UCSD-AML1 (cell line): ENCODE measurements around the gene UTRN.
A peak's percentile ranks its signal among the peaks of the same experiment; 100 is the strongest.

Experiments used
- DNase-seq: peaks from one replicate; lab custom pipeline; 2025; ENCODE audit not compliant: unreplicated experiment; lab: John Stamatoyannopoulos, UW

UTRN gene

DNA sequence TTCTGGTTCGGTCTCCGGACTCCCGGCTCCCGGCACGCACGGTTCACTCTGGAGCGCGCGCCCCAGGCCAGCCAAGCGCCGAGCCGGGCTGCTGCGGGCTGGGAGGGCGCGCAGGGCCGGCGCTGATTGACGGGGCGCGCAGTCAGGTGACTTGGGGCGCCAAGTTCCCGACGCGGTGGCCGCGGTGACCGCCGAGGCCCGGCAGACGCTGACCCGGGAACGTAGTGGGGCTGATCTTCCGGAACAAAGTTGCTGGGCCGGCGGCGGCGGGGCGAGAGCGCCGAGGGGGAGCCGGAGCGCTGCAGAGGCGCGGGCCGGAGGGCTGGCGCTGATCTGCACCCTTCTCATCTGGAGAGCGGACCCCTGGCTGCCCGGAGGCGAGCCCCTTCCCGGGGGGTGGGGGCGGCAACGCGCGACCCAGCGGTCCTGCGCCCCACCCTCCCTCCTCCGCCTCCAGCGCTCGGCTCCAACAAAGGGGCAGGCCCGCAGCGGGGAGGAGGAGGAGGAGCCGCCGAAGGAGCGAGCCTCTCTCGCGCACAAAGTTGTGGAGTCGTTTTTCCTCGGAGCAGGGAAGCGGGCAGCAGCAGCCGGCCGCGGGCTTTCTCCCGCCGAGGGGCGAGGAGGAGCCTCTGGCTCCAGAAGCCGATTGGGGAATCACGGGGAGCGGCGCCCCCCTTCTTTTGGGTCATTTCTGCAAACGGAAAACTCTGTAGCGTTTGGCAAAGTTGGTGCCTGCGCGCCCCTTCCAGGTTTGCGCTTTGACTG lies at the start of gene UTRN:
Gene UTRN (plus strand): TSS at position 553 of the 765 bp plus-strand sequence. CDS start 6,494 bp downstream, outside the sequence.
- DNase-seq, result peak; percentile 75

DNA sequence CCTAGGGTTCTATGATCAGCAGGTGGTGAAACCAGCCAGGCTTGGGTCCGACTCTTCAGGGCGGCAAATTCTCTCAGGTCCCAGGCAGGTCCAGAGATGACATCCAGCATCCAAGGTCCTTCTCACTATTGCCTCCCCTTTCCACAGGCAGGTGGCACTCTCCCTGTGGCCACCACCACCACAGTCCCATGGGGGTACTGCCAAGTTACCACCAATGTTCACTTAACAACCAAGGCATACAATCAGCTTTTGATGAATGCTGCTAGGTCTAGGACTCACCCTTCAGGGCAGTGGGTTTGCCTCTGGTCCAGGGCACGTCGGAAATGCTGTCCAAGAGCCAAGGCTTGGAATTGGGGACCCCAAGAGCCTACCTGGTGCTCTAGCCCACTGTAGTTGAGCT lies 40.4 kb upstream of the UTRN start:
- no peak for DNase-seq

DNA sequence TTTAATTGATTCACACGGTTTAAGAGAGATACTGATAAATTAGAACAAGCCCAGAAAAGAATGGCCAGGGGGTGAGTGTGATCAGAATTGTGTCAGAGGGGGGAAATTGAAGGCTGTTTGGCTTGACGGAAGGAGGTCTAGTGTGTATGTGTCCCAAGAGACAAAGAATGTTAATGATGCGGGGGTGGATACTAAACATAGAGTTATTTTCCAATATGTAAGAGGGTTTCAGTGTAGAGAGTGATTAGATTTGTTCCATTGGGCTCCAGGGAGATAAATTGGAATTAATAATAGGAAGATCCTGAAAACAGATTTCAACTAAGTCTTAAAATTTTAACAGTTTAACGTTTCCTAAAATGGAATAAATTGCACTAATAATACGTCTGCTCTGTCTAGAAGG lies 38.1 kb upstream of the UTRN start:
- DNase-seq, result no peak

- no peak for DNase-seq
Observed at GRCh38 chr6:144248003-144248402, 37.1 kb upstream of the UTRN start.

GRCh38 chr6:144248476-144249301 lies 36.4 kb upstream of the UTRN start:
- DNase-seq, result no peak

DNA sequence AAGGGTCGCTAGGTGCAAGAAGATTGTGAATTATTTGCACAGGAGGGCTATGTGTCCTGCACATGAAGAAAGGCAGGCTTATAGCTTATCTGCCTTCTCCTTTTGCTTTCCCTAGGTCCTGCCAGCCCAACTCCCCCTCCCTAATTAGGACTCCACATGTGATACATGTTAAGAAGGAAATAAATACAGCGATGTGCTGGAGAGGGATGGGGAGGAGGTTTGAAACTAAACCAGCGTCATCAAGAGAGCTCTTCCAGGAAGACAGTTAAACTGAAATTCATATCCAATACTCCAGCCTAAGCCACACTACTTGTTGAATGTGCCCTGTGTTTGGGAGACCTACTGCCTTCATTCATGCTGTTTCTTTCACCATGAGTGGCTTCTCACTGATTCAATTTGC lies 34.9 kb upstream of the UTRN start:
- DNase-seq, result no peak

GRCh38 chr6:144252259-144252658 lies 32.9 kb upstream of the UTRN start:
- DNase-seq, result no peak

- no peak for DNase-seq
Observed at GRCh38 chr6:144259986-144260385, 25.1 kb upstream of the UTRN start.

GRCh38 chr6:144262470-144263369 lies 22.4 kb upstream of the UTRN start:
- peak; percentile 14 for DNase-seq

DNA sequence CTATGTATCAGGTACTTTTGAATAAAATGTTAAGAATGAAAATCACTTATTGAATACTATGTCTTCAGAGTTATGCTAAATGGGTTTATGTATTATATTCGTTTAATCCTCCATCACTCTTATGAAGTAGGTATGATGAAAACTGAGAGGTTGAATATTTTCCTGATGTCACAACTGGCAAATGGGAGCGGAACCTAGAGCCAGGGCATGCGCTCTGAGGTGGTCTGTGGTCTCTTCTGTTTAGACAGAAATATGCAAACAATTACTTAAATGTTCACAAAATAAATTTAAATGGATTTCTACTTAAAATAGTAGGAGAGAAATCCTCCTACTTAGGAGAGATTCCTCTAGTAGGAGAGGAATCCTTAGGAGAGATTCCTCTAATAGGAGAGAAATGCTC lies 21.3 kb upstream of the UTRN start:
- DNase-seq, result no peak

DNA sequence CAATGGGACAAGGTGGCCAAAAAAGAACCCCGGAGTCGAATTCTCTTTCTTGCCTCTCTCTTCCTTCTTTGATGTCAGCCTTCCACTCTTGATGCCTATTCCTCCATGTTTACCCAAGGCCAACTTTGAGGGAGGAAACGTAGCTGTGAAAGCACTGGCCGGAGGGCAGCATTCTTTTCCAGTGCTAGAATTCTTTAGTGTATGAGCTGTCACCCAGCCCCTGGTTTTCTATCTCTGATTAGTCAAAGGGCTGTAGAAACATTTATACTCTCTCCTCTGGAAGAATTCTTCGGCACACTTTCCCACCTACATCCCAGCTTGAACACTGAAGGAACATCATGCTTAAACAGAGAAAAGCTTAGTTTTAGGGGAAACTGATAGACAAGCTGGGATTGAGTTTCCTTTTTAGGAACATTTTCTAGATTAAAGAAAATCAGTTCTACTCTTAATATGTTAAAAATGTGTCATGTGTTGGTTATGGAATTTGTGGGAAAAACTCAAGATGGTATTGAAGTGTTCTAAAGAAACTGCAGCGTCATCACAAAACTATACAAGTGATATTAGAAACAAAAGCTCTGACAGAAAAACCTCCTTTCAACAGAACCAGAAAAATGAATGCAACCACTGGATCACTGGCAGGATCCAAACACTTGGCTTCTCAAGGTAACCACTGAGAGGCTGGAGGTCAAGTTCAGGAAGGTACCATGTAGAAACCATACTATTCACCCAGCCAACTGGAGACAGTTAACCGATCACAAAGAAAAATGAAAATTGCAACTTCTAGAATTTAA lies 20.7 kb upstream of the UTRN start:
- DNase-seq, result no peak

- DNase-seq, result no peak
Observed at GRCh38 chr6:144265061-144265357, 20.1 kb upstream of the UTRN start.

DNA sequence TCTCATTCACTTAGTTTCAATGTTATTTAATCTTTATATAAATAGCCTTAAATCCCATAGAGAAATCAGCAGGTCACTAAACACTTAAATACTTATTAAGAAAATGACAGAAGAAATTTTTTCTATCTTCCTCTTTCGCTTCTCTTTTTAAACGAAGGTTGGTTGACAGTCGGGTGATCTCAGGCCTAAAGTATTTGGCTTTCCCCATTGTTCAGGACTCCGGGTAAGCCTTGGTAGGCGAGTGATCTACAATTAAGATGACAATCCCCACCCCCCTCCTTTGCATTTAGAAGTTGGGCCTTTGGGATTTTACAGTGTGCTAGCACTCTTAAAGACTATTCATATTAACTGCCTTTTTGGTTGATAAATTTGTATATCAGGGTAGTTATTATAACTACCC lies 19.7 kb upstream of the UTRN start:
- DNase-seq, result no peak

DNA sequence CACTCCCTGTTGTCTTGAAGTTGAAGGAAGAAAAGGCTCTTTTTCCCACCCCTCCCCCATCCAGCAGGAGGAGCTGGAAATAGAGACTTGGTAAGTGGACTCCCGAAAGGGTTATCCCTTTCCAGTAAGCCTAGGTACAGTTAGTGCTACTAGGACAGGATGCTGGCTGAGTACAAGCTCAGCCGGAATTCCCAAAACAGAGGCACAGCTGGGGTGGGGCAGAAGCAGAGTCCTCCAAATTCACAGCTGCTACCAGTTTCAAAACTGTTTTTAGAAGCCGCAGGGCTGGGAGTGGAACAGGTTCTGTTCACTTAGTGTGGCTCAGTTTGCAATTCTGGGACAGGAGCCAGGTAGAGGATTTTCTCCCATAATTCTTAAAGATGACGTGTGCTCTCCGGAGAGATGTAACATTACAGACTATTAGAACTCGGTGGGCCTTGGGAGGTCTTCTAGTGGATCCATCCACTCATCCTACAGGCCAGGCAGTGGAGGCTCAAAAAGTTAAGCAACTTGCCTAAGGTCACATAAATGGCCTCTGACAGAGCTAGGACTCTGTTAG lies 19.0 kb upstream of the UTRN start:
- DNase-seq, result no peak

GRCh38 chr6:144268794-144269349 lies 16.3 kb upstream of the UTRN start:
- DNase-seq, result no peak

GRCh38 chr6:144277174-144277573 lies 8.0 kb upstream of the UTRN start:
- no peak for DNase-seq

DNA sequence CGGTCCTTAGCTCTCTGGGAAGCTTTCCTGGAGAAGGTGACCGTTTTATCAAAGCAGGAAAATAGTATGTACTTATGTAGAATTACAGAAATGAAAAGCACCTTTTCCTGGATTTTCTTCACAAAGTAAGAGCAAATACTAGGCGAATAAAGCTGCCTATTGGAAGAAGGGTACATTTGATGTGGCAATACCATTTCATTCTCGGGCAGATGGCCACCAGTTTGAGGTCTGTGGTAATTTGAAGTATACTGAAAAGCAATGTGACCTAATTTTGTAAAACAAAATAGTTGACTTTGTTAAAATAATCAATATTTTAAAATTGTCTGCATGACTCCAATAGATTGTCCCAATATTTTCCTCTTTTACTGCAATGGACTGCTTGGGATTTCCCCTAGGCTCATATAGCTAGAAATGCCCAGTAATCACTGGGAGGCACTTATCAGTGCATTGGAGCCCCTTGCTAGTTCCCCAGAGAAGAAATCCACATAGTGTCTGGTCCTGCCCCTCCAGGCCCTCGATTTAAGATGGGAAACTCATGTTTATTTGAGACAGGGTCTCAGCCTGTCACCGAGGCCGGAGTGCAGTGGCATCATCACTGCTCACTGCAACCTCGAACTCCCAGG lies 7.4 kb upstream of the UTRN start:
- no peak for DNase-seq

- no peak for DNase-seq
Observed at GRCh38 chr6:144278659-144279314, 6.3 kb upstream of the UTRN start.

GRCh38 chr6:144279484-144280150 lies 5.5 kb upstream of the UTRN start:
- DNase-seq, result no peak
